Loucy (cell line): ENCODE results near the gene SNCAIP.
"Not testable (repeated sequence)": the region's sequence is repeated elsewhere in the genome, so short reads cannot be mapped to it uniquely, and the experiment has no call there.

Source experiments
- H2AFZ ChIP-seq: fragments of 200-600 bp; sonication (generic); 2 replicates; pipeline ENCODE4 v1.6.0; 2016; ENCODE audit warnings: antibody characterized with exemption, mild to moderate bottlenecking, low read length, moderate library complexity
- H3F3A ChIP-seq: fragments of 200-600 bp; 2 replicates; pipeline ENCODE4 v1.6.0; 2016; ENCODE audit warnings: antibody characterized with exemption, low read depth, mild to moderate bottlenecking
- H3K27me3 ChIP-seq: fragments of 200-600 bp; sonication (generic); 2 replicates; pipeline ENCODE4 v1.6.1; 2014; ENCODE audit warnings: low read length, mild to moderate bottlenecking; ENCODE audit not compliant: insufficient read depth, poor library complexity, severe bottlenecking
- H3K36me3 ChIP-seq: fragments of 200-600 bp; sonication (generic); 2 replicates; pipeline ENCODE4 v1.6.1; 2016; ENCODE audit warnings: low read length; ENCODE audit not compliant: insufficient read depth
- H3K4me1 ChIP-seq: fragments of 200-600 bp; sonication (generic); 2 replicates; pipeline ENCODE4 v1.5.1; 2014; ENCODE audit warnings: low read length, mild to moderate bottlenecking; ENCODE audit not compliant: insufficient read depth, poor library complexity, severe bottlenecking
- H3K4me2 ChIP-seq: fragments of 200-600 bp; sonication (generic); 2 replicates; pipeline ENCODE4 v1.6.0; 2014; ENCODE audit warnings: antibody characterized with exemption, low read length, low read depth, mild to moderate bottlenecking; ENCODE audit not compliant: poor library complexity, severe bottlenecking
- H3K4me3 ChIP-seq: fragments of 200-600 bp; sonication (generic); 2 replicates; pipeline ENCODE4 v1.5.1; 2014; ENCODE audit warnings: low read length, mild to moderate bottlenecking, mixed read lengths; ENCODE audit not compliant: poor library complexity, severe bottlenecking
- H3K79me2 ChIP-seq: fragments of 200-600 bp; sonication (generic); 2 replicates; pipeline ENCODE4 v1.6.1; 2014; ENCODE audit warnings: low read length; ENCODE audit not compliant: insufficient read depth
- H3K9ac ChIP-seq: fragments of 200-600 bp; sonication (generic); 2 replicates; pipeline ENCODE4 v1.6.0; 2014; ENCODE audit warnings: mild to moderate bottlenecking, low read depth, low read length, moderate library complexity; ENCODE audit not compliant: poor library complexity, severe bottlenecking
- H3K9me2 ChIP-seq: fragments of 200-600 bp; sonication (generic); replicated peaks from 2 replicates; pipeline ENCODE4 v1.6.1; 2016; ENCODE audit warnings: low read depth, low read length, mixed read lengths
- H3K9me3 ChIP-seq: fragments of 200-600 bp; sonication (generic); 2 replicates; pipeline ENCODE4 v1.6.1; 2014; ENCODE audit warnings: mild to moderate bottlenecking, antibody characterized with exemption, low read length, low read depth; ENCODE audit not compliant: insufficient read depth
- H4K20me1 ChIP-seq: fragments of 200-600 bp; sonication (generic); 2 replicates; pipeline ENCODE4 v1.6.0; 2014; ENCODE audit warnings: antibody characterized with exemption, low read length, mild to moderate bottlenecking; ENCODE audit not compliant: insufficient read depth, poor library complexity, severe bottlenecking
- EZH2phosphoT487 ChIP-seq: fragments of 200-600 bp; IDR thresholded peaks from 2 replicates; pipeline ENCODE4 v1.6.1; 2018; ENCODE audit warnings: antibody characterized with exemption, mild to moderate bottlenecking, moderate library complexity, borderline replicate concordance
- TF ChIP-seq, protein P1 (sequence below): fragments of 200-600 bp; sonication (generic); conservative IDR thresholded peaks from 2 replicates; pipeline ENCODE4 v1.5.1; 2014; ENCODE audit warnings: mild to moderate bottlenecking, antibody characterized with exemption, low read length

The SNCAIP gene

DNA sequence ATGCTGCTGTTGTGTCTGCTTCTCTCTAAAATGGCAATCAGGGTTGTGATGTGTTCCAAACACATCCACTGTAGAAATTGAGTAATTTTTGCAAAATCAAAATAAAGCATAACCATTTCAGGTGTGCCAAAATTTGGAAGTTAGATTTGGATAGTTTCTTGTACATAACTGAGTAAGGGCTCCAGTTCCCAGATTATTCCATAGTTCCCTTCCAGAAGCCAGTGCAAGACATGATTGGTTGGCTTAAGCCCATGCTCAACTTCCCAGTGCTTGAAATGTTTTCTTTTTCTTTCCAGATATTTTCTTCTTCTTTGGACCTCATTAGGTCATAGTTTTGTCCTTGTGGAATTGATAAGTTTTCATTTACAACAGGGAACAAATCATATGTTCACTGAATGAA, 64.2 kb downstream of the SNCAIP start:
- Histone ChIP-seq H3K36me3 (no peaks in the 10 kb centered on the region), H3K9ac (no peak overlapping the region), H2AFZ (no peak overlapping the region), H3K9me2 (no peaks in the 10 kb centered on the region), H3K9me3 (no peaks in the 10 kb centered on the region), H3K4me1 (no peaks in the 10 kb centered on the region), H3K27me3 (no peaks in the 10 kb centered on the region), H3K4me2 (no peak overlapping the region), H3K4me3 (no peak overlapping the region), H4K20me1 (no peaks in the 10 kb centered on the region), H3K79me2 (no peaks in the 10 kb centered on the region), H3F3A (no peaks in the 10 kb centered on the region)
- TF ChIP-seq EZH2phosphoT487, result no peak
- TF ChIP-seq, protein P1, sequence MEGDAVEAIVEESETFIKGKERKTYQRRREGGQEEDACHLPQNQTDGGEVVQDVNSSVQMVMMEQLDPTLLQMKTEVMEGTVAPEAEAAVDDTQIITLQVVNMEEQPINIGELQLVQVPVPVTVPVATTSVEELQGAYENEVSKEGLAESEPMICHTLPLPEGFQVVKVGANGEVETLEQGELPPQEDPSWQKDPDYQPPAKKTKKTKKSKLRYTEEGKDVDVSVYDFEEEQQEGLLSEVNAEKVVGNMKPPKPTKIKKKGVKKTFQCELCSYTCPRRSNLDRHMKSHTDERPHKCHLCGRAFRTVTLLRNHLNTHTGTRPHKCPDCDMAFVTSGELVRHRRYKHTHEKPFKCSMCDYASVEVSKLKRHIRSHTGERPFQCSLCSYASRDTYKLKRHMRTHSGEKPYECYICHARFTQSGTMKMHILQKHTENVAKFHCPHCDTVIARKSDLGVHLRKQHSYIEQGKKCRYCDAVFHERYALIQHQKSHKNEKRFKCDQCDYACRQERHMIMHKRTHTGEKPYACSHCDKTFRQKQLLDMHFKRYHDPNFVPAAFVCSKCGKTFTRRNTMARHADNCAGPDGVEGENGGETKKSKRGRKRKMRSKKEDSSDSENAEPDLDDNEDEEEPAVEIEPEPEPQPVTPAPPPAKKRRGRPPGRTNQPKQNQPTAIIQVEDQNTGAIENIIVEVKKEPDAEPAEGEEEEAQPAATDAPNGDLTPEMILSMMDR, result no peak

- TF ChIP-seq, protein P1, result no peak
- TF ChIP-seq EZH2phosphoT487, result no peak
- Histone ChIP-seq H3K9ac (no peak overlapping the region), H3K79me2 (no peaks in the 10 kb centered on the region), H3K27me3 (no peaks in the 10 kb centered on the region), H3K9me3 (no peaks in the 10 kb centered on the region), H3K4me2 (no peak overlapping the region), H3K4me1 (no peaks in the 10 kb centered on the region), H3K36me3 (no peaks in the 10 kb centered on the region), H3F3A (no peaks in the 10 kb centered on the region), H3K4me3 (no peak overlapping the region), H2AFZ (no peak overlapping the region), H3K9me2 (no peaks in the 10 kb centered on the region), H4K20me1 (no peaks in the 10 kb centered on the region)
Observed at GRCh38 chr5:122377026-122377425, 65.0 kb downstream of the SNCAIP start.

- H4K20me1 ChIP-seq, H3K4me2 ChIP-seq, H3K27me3 ChIP-seq, H3K79me2 ChIP-seq, H3F3A ChIP-seq, H3K9me2 ChIP-seq, H3K9me3 ChIP-seq, H3K9ac ChIP-seq, H3K36me3 ChIP-seq, H3K4me3 ChIP-seq, H3K4me1 ChIP-seq, H2AFZ ChIP-seq: not testable (repeated sequence)
Observed at GRCh38 chr5:122382938-122383337, 70.9 kb downstream of the SNCAIP start.

DNA sequence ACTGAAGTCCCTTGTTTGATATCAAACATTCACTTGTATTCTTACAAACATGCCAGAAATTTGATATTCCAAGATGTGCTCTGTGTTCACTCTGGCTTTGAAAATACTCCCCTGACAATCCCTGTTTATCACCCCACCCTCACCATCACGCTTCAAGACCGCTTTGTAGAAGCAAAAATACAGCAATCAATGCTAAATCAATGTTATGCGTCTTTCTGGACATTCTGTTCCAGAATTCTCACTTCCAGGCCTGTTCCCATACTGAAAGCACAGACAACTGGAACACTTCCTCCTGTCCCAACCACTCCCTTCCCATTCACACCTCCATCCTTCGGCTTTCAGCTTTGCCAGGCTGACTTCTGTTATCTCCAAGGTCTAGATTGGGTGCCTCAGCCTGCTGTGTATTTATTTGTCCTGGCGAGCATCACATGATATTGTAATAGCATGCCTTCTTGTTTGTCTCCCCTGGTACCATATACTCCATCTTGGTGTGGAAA, 72.8 kb downstream of the SNCAIP start:
- TF ChIP-seq EZH2phosphoT487, result no peak
- TF ChIP-seq, protein P1, result no peak
- H2AFZ ChIP-seq, result no peak overlapping the region
- no peak overlapping the region for H3K4me3 ChIP-seq
- H3F3A ChIP-seq, result no peaks in the 10 kb centered on the region
- no peaks in the 10 kb centered on the region for H3K9me3 ChIP-seq
- H3K4me1 ChIP-seq, result no peaks in the 10 kb centered on the region
- H4K20me1 ChIP-seq, result no peaks in the 10 kb centered on the region
- no peaks in the 10 kb centered on the region for H3K9me2 ChIP-seq
- H3K9ac ChIP-seq, result no peak overlapping the region
- no peaks in the 10 kb centered on the region for H3K79me2 ChIP-seq
- H3K36me3 ChIP-seq, result no peaks in the 10 kb centered on the region
- no peak overlapping the region for H3K4me2 ChIP-seq
- no peaks in the 10 kb centered on the region for H3K27me3 ChIP-seq
